GM12878 (cell line): ENCODE results near the gene NRN1L. TPM values are rescaled to one million over a fixed set of nuclear protein-coding genes. Genes with fewer than 3 reads are reported as not detected.

Experiments used
- ATAC-seq: fragments of 200-7000 bp; cut with Tn5 transposase; 3 replicates; pipeline ENCODE4 v1.9.1; 2020; ENCODE audit warnings: mild to moderate bottlenecking, moderate library complexity
- BruUV-seq: library from RNA; stranded (reverse); fragments of 400-500 nt; replicated peaks from 2 replicates; lab custom pipeline; 2021; lab: Mats Ljungman, UMichigan
- CTCF ChIA-PET: fragments of 300-600 bp; sonication (Branson Sonifier 250); formaldehyde crosslinking; extraction: SDS; loops from one replicate; lab custom pipeline; 2021; ENCODE audit warnings: inconsistent platforms; lab: Yijun Ruan, JAX
- POLR2A ChIA-PET: fragments of 350-600 bp; formaldehyde crosslinking; extraction: SDS; loops from one replicate; lab custom pipeline; 2021; ENCODE audit warnings: inconsistent platforms; lab: Charles Lee
- RAD21 ChIA-PET: fragments of 300-600 bp; sonication (Branson Sonifier 250); formaldehyde crosslinking; loops from one replicate; lab custom pipeline; 2023; ENCODE audit warnings: antibody characterized with exemption; ENCODE audit not compliant: unreplicated experiment; lab: Charles Lee
- SMC1A ChIA-PET: fragments of 300-600 bp; sonication (Branson Sonifier 250); formaldehyde crosslinking; loops from one replicate; lab custom pipeline; 2023; ENCODE audit not compliant: unreplicated experiment, uncharacterized antibody; lab: Charles Lee
- DNase-seq: peaks from one replicate; pipeline ENCODE4 v3.0.0-alpha.2; 2011; ENCODE audit warnings: low read depth, low spot score
- FAIRE-seq: peaks from 3 replicates; lab custom pipeline; 2011; peaks lifted over from hg19 to GRCh38; lab: Jason Lieb, UNC
- H2AFZ ChIP-seq: 2 replicates; pipeline ENCODE4 v1.6.0; 2011; ENCODE audit warnings: low read depth, low read length, control low read depth; ENCODE audit not compliant: control insufficient read depth
- H3K27ac ChIP-seq: 2 replicates; pipeline ENCODE4 v1.5.1; 2011; ENCODE audit warnings: control low read depth; ENCODE audit not compliant: control insufficient read depth, insufficient read depth
- H3K27me3 ChIP-seq, 2 experiments: replicated peaks in 1 of 2; 2 replicates each; pipeline versions ENCODE4 v1.6.0 to v1.6.1; 2011; ENCODE audit warnings: low read length in 1 of 2; ENCODE audit not compliant: control insufficient read depth in 2 of 2, insufficient read depth in 2 of 2
- H3K36me3 ChIP-seq, 2 experiments: 2 replicates each; pipeline ENCODE4 v1.5.1; 2011; ENCODE audit warnings: low read length in 1 of 2; ENCODE audit not compliant: control insufficient read depth in 2 of 2, insufficient read depth in 2 of 2
- H3K4me1 ChIP-seq: 2 replicates; pipeline ENCODE4 v1.6.1; 2011; ENCODE audit warnings: mild to moderate bottlenecking, low read length, moderate library complexity, mixed read lengths; ENCODE audit not compliant: control insufficient read depth, insufficient read depth
- H3K4me2 ChIP-seq: 2 replicates; pipeline ENCODE4 v1.6.0; 2011; ENCODE audit warnings: control low read depth; ENCODE audit not compliant: control insufficient read depth, insufficient read depth
- H3K4me3 ChIP-seq: fragments of 200-600 bp; sonication (generic); 2 replicates; pipeline ENCODE4 v1.5.1; 2016
- H3K79me2 ChIP-seq: 2 replicates; pipeline ENCODE4 v1.6.0; 2011; ENCODE audit warnings: low read length; ENCODE audit not compliant: control insufficient read depth, insufficient read depth
- H3K9ac ChIP-seq: 2 replicates; pipeline ENCODE4 v1.8.0; 2011; ENCODE audit warnings: low read length, control low read depth, mixed read lengths; ENCODE audit not compliant: control insufficient read depth, insufficient read depth
- H3K9me3 ChIP-seq: replicated peaks from 3 replicates; pipeline ENCODE4 v1.5.1; 2011; ENCODE audit warnings: mild to moderate bottlenecking, low read length; ENCODE audit not compliant: control insufficient read depth, insufficient read depth
- H4K20me1 ChIP-seq: 2 replicates; pipeline ENCODE4 v1.6.0; 2011; ENCODE audit not compliant: control insufficient read depth, insufficient read depth
- IKZF1 ChIP-seq: fragments of 450-650 bp; conservative IDR thresholded peaks from 2 replicates; pipeline ENCODE4 v1.6.1; 2017; ENCODE audit warnings: antibody characterized with exemption, mild to moderate bottlenecking
- JUNB ChIP-seq: IDR thresholded peaks from 2 replicates; pipeline ENCODE4 v1.6.1; 2016; ENCODE audit warnings: antibody characterized with exemption, mild to moderate bottlenecking
- POLR2AphosphoS2 ChIP-seq: IDR thresholded peaks from 2 replicates; pipeline ENCODE4 v1.6.1; 2011; ENCODE audit warnings: low read depth, mild to moderate bottlenecking, low read length, improper control_type of control experiment, moderate library complexity
- RBBP5 ChIP-seq: fragments of 200-600 bp; sonication (generic); conservative IDR thresholded peaks from 2 replicates; pipeline ENCODE4 v1.6.1; 2016
- RELA ChIP-seq: fragments of 450-650 bp; IDR thresholded peaks from 2 replicates; pipeline ENCODE4 v1.8.0; 2014; ENCODE audit warnings: borderline replicate concordance; ENCODE audit not compliant: partially characterized antibody
- SMC3 ChIP-seq: IDR thresholded peaks from 2 replicates; pipeline ENCODE4 v1.6.1; 2011; ENCODE audit warnings: low read length, improper control_type of control experiment, borderline replicate concordance
- SREBF2 ChIP-seq: IDR thresholded peaks from 2 replicates; pipeline ENCODE4 v1.6.1; 2012; ENCODE audit warnings: mild to moderate bottlenecking, low read length
- SUZ12 ChIP-seq: fragments of 200-600 bp; sonication (generic); IDR thresholded peaks from one replicate; pipeline ENCODE4 v1.6.1; 2018; ENCODE audit warnings: antibody characterized with exemption, mild to moderate bottlenecking; ENCODE audit not compliant: unreplicated experiment
- TARDBP ChIP-seq: IDR thresholded peaks from 2 replicates; pipeline ENCODE4 v1.6.1; 2016; ENCODE audit warnings: borderline replicate concordance
- ZNF24 ChIP-seq: fragments of 450-650 bp; IDR thresholded peaks from 2 replicates; pipeline ENCODE4 v1.6.1; 2017; ENCODE audit warnings: antibody characterized with exemption, mild to moderate bottlenecking
- WGBS: methylation state at CpG from one replicate; pipeline ENCODE4 v1.1.6; 2016; ENCODE audit warnings: low lambda C conversion rate; ENCODE audit not compliant: insufficient replicate concordance, insufficient coverage; ENCODE audit errors: missing lambda C conversion rate; 5-methylcytosine and 5-hydroxymethylcytosine counted together
- in situ Hi-C: fragments of 300-500 bp; cut with MboI; formaldehyde crosslinking; loops from 9 replicates; pipeline ENCODE4 v1.14.3; 2018; ENCODE audit warnings: mixed read lengths
- intact Hi-C: fragments of 100-400 bp; cut with micrococcal nuclease; formaldehyde crosslinking; loops from one replicate; pipeline ENCODE4 v1.14.2; 2022; ENCODE audit not compliant: unreplicated experiment
- polyA plus RNA-seq, 11 experiments: library from polyadenylated mRNA; depleted of rRNA in 4 of 11; unstranded in 6 of 11; stranded (reverse) in 5 of 11; fragments of >200 nt; fragmentation: Nextera tagmentation in 4 of 11; fragmentation: Illumina TruSeq in 1 of 11; extraction: Ambion mirVana in 4 of 11; extraction: Trizol in 1 of 11; gene quantifications; 1 replicate in 1 of 11; 2 replicates in 10 of 11; pipeline versions ENCODE4 v1.2.1 to v1.2.3, GENCODE V29; 2011 to 2016; ENCODE audit warnings: inconsistent platforms in 2 of 11, missing spikeins in 2 of 11, low read depth in 1 of 11
- total RNA-seq, 4 experiments: library from RNA; depleted of rRNA in 3 of 4; stranded (reverse); fragments of >200 nt in 3 of 4; fragmentation: Illumina TruSeq in 1 of 4; extraction: Trizol in 1 of 4; gene quantifications; 2 replicates each; pipeline versions ENCODE4 v1.2.1 to v1.2.3, GENCODE V29; 2013 to 2021
- TF ChIP-seq, protein P1 (sequence below): fragments of 150-350 bp; IDR thresholded peaks from 2 replicates; pipeline ENCODE4 v1.6.1; 2014; ENCODE audit warnings: mild to moderate bottlenecking, low read depth, low read length
- TF ChIP-seq, protein P2 (sequence below): IDR thresholded peaks from 2 replicates; pipeline ENCODE4 v1.6.1; 2011; ENCODE audit warnings: mild to moderate bottlenecking, low read depth, low read length, moderate library complexity; ENCODE audit not compliant: insufficient replicate concordance

Gene NRN1L
- total and polyA plus RNA-seq, 10 of the 15 experiments (the other 5 are each of a cell fraction or from before 2014, with no cell fraction given) = 0.11 to 0.99 (median 0.28) TPM; not detected in 3

DNA sequence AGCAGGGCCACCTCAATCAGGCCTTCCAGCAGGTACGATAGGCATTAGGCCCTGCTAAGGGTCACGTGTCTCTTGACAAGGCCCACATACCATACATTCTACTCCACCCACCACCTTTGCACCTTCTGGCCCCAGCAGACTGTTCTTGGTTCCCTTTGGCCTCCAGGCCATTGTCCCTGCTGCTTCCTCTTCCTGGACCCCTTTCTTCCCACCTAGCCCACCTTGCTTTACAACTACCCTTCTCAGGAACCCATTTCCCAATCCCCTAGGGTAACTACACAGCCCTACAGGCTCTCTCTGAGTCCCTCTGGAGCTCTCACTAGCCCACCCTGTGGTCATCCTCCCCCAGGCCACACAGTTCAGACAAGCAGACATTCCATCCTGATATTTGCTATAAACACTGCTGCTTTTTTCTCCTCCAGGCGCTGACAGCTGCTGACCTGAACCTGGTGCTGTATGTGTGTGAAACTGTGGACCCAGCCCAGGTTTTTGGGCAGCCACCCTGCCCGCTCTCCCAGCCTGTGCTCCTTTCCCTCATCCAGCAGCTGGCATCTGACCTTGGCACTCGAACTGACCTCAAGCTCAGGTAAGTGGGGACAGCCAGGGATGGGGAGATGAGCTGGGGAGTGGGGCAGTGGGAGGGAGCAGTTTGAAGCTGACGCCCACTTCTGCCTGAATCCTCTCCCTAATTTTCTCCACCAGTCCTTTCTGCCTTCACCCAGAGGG, 1.4 kb upstream of the NRN1L start:
- Histone ChIP-seq H3K27me3 (no peaks in the 10 kb centered on the region), H3K27ac (no peak overlapping the region), H3K4me2 (no peak overlapping the region), H3K4me1 (no peaks in the 10 kb centered on the region), H3K4me3 (no peak overlapping the region), H3K79me2 (no peaks in the 10 kb centered on the region), H4K20me1 (no peaks in the 10 kb centered on the region), H2AFZ (no peak overlapping the region), H3K9ac (no peak overlapping the region), H3K36me3 (peaks cover 12 to 50% of the 10 kb centered on the region in 2 experiments; a peak in 3 of 4 replicates), H3K9me3 (no peaks in the 10 kb centered on the region)
- TF ChIP-seq SREBF2 (no peak), RBBP5 (no peak)
- WGBS = 36% methylated on average over 6 of the region's 6 CpGs
- RAD21 ChIA-PET = interaction anchor here (0.6 to 3.2 kb wide), 6 partner anchors 14 to 1427 kb away, joined by 3 to 14 read pairs (median 4); partner anchors contain the start of genes CENPT, NUTF2 and PSMB10
- no peak for DNase-seq
- BruUV-seq = no TSS peak
- SMC1A ChIA-PET = interaction anchor here (0.7 to 2.2 kb wide), 9 partner anchors 10 to 362 kb away, joined by 3 to 14 read pairs (median 3); partner anchors contain the start of gene PSKH1
- intact Hi-C loops (loop anchor here (2.0 to 5.0 kb wide), 2 partner anchors 157 to 344 kb away; no protein-coding TSS in a partner anchor), in situ Hi-C loops (no loop called here)
- CTCF ChIA-PET = interaction anchor here (0.7 to 5.6 kb wide), 33 partner anchors 9 to 211 kb away, joined by 3 to 39 read pairs (median 4); partner anchors contain the start of genes EDC4, NUTF2, PSKH1 and PSMB10
- peak; percentile 17 for ATAC-seq
- FAIRE-seq = peak; percentile 64
- POLR2A ChIA-PET = interaction anchor here (0.5 to 1.0 kb wide), 4 partner anchors 9 to 312 kb away, joined by 3 to 9 read pairs (median 3); partner anchors contain the start of gene CARMIL2

DNA sequence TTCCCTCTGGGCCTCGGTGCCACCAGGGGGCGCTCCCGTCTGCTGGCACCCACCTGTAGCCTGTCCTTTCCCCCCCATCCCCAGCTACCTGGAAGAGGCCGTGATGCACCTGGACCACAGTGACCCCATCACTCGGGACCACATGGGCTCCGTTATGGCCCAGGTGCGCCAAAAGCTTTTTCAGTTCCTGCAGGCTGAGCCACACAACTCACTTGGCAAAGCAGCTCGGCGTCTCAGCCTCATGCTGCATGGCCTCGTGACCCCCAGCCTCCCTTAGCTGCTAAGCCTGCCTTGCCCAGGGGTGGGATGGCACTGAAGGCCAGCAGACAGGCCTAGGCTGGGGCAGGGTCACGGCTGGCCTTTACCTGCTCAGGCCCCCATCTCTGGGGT, 818 bp upstream of the NRN1L start:
- no peak for FAIRE-seq
- Histone ChIP-seq H3K27ac (no peak overlapping the region), H3K36me3 (peaks cover 9 to 47% of the 10 kb centered on the region in 2 experiments; a peak in 3 of 4 replicates), H4K20me1 (no peaks in the 10 kb centered on the region), H3K27me3 (no peaks in the 10 kb centered on the region), H3K9ac (no peak overlapping the region), H2AFZ (no peak overlapping the region), H3K79me2 (no peaks in the 10 kb centered on the region), H3K9me3 (no peaks in the 10 kb centered on the region), H3K4me2 (no peak overlapping the region), H3K4me1 (no peaks in the 10 kb centered on the region), H3K4me3 (no peak overlapping the region)
- ATAC-seq = peak; percentile 93
- in situ Hi-C loops (no loop called here), intact Hi-C loops (loop anchor here (2.0 to 5.0 kb wide), 2 partner anchors 157 to 343 kb away; no protein-coding TSS in a partner anchor)
- ChIA-PET POLR2A (interaction anchor here (0.5 to 1.0 kb wide), 3 partner anchors 8 to 239 kb away, joined by 3 to 9 read pairs (median 3); partner anchors contain the start of gene CARMIL2), SMC1A (interaction anchor here (0.7 to 2.2 kb wide), 9 partner anchors 9 to 363 kb away, joined by 3 to 14 read pairs (median 3); partner anchors contain the start of gene PSKH1), RAD21 (interaction anchor here (0.6 to 3.2 kb wide), 6 partner anchors 14 to 1426 kb away, joined by 3 to 14 read pairs (median 4); partner anchors contain the start of gene PSMB10), CTCF (interaction anchor here (0.7 to 5.6 kb wide), 37 partner anchors 9 to 211 kb away, joined by 3 to 39 read pairs (median 4); partner anchors contain the start of genes CENPT, EDC4, NUTF2 and PSKH1)
- WGBS = 42% methylated on average over 11 of the region's 11 CpGs
- BruUV-seq = no TSS peak
- DNase-seq = no peak
- TF ChIP-seq ZNF24 = no peak
- no peak for TF ChIP-seq POLR2AphosphoS2
- TF ChIP-seq SUZ12 = no peak
- no peak for TF ChIP-seq JUNB
- TF ChIP-seq, protein P1, sequence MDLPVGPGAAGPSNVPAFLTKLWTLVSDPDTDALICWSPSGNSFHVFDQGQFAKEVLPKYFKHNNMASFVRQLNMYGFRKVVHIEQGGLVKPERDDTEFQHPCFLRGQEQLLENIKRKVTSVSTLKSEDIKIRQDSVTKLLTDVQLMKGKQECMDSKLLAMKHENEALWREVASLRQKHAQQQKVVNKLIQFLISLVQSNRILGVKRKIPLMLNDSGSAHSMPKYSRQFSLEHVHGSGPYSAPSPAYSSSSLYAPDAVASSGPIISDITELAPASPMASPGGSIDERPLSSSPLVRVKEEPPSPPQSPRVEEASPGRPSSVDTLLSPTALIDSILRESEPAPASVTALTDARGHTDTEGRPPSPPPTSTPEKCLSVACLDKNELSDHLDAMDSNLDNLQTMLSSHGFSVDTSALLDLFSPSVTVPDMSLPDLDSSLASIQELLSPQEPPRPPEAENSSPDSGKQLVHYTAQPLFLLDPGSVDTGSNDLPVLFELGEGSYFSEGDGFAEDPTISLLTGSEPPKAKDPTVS = no peak
- TF ChIP-seq, protein P2, sequence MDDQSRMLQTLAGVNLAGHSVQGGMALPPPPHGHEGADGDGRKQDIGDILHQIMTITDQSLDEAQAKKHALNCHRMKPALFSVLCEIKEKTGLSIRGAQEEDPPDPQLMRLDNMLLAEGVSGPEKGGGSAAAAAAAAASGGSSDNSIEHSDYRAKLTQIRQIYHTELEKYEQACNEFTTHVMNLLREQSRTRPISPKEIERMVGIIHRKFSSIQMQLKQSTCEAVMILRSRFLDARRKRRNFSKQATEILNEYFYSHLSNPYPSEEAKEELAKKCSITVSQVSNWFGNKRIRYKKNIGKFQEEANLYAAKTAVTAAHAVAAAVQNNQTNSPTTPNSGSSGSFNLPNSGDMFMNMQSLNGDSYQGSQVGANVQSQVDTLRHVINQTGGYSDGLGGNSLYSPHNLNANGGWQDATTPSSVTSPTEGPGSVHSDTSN = no peak
- TF ChIP-seq IKZF1 = no peak
- no peak for TF ChIP-seq TARDBP
- peak; percentile 79 for TF ChIP-seq SMC3
- TF ChIP-seq RELA = peak; percentile 25
